Stimulated activated naive CD4-positive, alpha-beta T cell treated with Interleukin-2 at 50 U/mL for 16 hours (primary cell): Measurements from ENCODE around the gene MEIOB.
A peak's percentile ranks its signal among the peaks of the same experiment; 100 is the strongest.

Experiments used
- DNase-seq: peaks from one replicate; lab custom pipeline; 2025; lab: John Stamatoyannopoulos, UW

The MEIOB gene

GRCh38 chr16:1828645-1829410, 43.1 kb downstream of the MEIOB start:
- no peak for DNase-seq

- DNase-seq = peak; percentile 87
Measured at GRCh38 chr16:1826691-1827573, 45.0 kb downstream of the MEIOB start, which contains the start of the genes FAHD1 and HAGH. Gene FAHD1, plus strand, starts transcription at chr16:1827206. Its CDS starts 33 bp downstream, at chr16:1827239. Gene HAGH, minus strand, starts transcription at chr16:1826825. Its CDS starts 38 bp downstream, at chr16:1826787.

GRCh38 chr16:1825864-1826690, 45.9 kb downstream of the MEIOB start:
- peak; percentile 76 for DNase-seq

GRCh38 chr16:1825381-1825863, 46.5 kb downstream of the MEIOB start:
- no peak for DNase-seq

- DNase-seq = no peak
Measured at GRCh38 chr16:1823821-1824220, 48.1 kb downstream of the MEIOB start.

GRCh38 chr16:1822801-1823200, 49.2 kb downstream of the MEIOB start:
- no peak for DNase-seq

- no peak for DNase-seq
Measured at GRCh38 chr16:1821861-1822611, 49.9 kb downstream of the MEIOB start.

- DNase-seq = no peak
Measured at GRCh38 chr16:1820946-1821290, 51.0 kb downstream of the MEIOB start.

GRCh38 chr16:1820096-1820945, 51.6 kb downstream of the MEIOB start:
- no peak for DNase-seq

GRCh38 chr16:1819611-1820010, 52.4 kb downstream of the MEIOB start:
- no peak for DNase-seq

- no peak for DNase-seq
Measured at GRCh38 chr16:1818873-1819525, 53.0 kb downstream of the MEIOB start.

DNA sequence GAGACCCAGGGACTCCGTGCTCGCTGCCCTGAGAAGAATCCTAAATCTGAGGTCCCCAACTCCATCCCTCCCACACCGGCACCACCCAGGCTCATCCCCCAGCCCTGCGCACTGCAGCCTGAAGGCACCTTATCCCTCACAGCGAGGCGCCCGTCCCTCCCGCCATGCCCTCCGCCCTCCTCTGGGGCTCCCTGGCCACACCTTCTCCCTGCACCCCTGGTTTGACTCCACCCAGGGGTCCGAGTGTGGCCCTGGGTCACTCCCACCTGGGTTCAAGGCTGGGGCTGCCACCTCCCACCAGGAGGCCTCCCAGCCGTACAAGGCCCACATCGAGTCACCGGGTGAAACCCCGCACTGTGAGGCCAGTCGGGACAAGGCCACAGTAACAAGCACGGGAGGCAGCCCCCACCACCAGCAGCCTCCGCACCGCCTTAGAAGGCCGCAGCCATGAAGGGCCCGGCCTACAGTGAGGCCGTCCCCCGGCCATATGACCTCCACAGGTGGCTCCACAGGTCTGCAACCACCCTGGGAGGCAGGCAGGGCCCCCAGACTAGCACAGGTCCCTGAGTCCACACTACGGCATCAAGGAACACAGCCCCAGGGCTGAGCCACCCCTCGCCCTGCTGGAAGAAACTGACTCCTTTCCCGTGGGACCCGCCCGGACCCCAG, 53.6 kb downstream of the MEIOB start:
- no peak for DNase-seq

GRCh38 chr16:1817716-1818115, 54.2 kb downstream of the MEIOB start:
- DNase-seq = no peak

GRCh38 chr16:1817276-1817589, 54.7 kb downstream of the MEIOB start:
- no peak for DNase-seq

DNA sequence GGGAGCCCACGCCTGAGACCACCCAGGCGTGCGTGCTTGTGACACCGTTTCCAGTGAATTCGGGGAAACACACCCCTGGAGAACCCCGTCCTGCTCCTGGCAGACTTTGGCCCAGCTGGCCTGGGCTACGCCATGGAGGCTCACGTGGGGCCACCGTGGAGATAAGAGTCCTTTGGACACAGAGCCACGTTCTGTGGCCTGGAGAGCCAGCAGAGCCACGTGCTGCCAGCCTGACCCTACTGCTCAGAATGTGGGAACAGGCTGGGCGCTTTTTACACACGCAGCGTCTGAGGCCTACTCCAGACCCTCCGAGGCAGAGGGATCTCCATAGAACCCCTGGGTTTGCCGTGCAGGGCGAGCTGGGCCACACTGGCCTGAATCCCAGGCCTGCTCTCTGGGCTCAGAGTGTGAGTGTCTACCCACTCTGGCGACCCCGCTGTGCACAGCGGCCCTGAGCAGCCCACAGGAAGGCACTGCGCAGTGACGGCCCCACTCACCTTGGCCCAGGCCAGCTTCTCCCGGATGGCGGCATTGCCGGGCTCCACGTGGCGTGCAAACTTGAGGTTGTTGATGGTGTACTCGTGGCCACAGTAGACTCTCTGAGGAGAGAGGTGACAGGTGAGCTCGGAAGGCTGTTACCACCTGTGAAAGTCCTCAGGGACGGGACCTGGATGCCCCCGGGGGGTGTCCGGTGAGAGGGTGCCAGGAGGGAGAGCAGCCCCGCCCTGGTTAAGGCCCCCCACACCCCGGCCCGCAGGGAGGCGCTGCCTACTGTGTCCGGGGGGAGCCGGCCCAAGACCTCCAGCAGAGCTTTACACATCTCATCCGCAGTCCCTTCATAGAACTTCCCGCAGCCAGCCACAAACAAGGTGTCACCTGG, 55.3 kb downstream of the MEIOB start:
- DNase-seq = no peak

GRCh38 chr16:1815461-1815860, 56.5 kb downstream of the MEIOB start:
- DNase-seq = no peak

GRCh38 chr16:1812732-1813163, 59.2 kb downstream of the MEIOB start:
- peak; percentile 11 for DNase-seq

GRCh38 chr16:1810536-1810935, 61.4 kb downstream of the MEIOB start:
- no peak for DNase-seq
